Measurements from ENCODE around the gene EFCAB7.
"Not testable (repeated sequence)": the region's sequence is repeated elsewhere in the genome, so short reads cannot be mapped to it uniquely, and the experiment has no call there.

Gene EFCAB7

GRCh38 chr1:63563745-63564144, 40.4 kb downstream of the EFCAB7 start:
- no peak overlapping the region for H2AFZ ChIP-seq (ENCODE audit: low read depth, low read length)
- TF ChIP-seq CTCF (IDR thresholded peaks at IDR 0.05; ENCODE audit: borderline replicate concordance, extremely low read depth, low read length, poor library complexity, severe bottlenecking), result no peak
- TF ChIP-seq EZH2 (IDR thresholded peaks at IDR 0.05; ENCODE audit: borderline replicate concordance, low read depth, low read length, severe bottlenecking), result no peak
- ATAC-seq (ENCODE audit: insufficient read depth, low read depth) (no peak), DNase-seq (no peak)
- no peaks in the 10 kb centered on the region for H4K20me1 ChIP-seq (ENCODE audit: insufficient read depth, low read length)
- no peaks in the 10 kb centered on the region for H3K4me1 ChIP-seq (ENCODE audit: insufficient read depth, low read length)
- no peak overlapping the region for H3K27ac ChIP-seq (ENCODE audit: low read length)
- H3K4me3 ChIP-seq (ENCODE audit: low read depth in 1 of 2, low read length in 2 of 2), result no peak overlapping the region
- H3K4me2 ChIP-seq (ENCODE audit: insufficient read depth, low read length), result no peak overlapping the region
- H3K27me3 ChIP-seq (ENCODE audit: insufficient read depth, low read length, poor library complexity), result no peaks in the 10 kb centered on the region
- no peaks in the 10 kb centered on the region for H3K9me3 ChIP-seq (ENCODE audit: insufficient read depth, low read length, severe bottlenecking)
- no peaks in the 10 kb centered on the region for H3K79me2 ChIP-seq (ENCODE audit: insufficient read depth, low read length)
- H3K9ac ChIP-seq (ENCODE audit: low read depth, low read length), result no peak overlapping the region
- H3K36me3 ChIP-seq (ENCODE audit: insufficient read depth, low read length), result no peaks in the 10 kb centered on the region; the same call in 1 of the 2 replicates

GRCh38 chr1:63569068-63569467, 45.7 kb downstream of the EFCAB7 start:
- Histone ChIP-seq H3K79me2 (ENCODE audit: insufficient read depth, low read length) (no peaks in the 10 kb centered on the region), H3K27ac (ENCODE audit: low read length) (no peak overlapping the region), H3K4me2 (ENCODE audit: insufficient read depth, low read length) (no peak overlapping the region), H3K27me3 (ENCODE audit: insufficient read depth, low read length, poor library complexity) (no peaks in the 10 kb centered on the region), H3K9ac (ENCODE audit: low read depth, low read length) (no peak overlapping the region), H4K20me1 (ENCODE audit: insufficient read depth, low read length) (no peaks in the 10 kb centered on the region), H3K4me1 (ENCODE audit: insufficient read depth, low read length) (no peaks in the 10 kb centered on the region), H3K9me3 (ENCODE audit: insufficient read depth, low read length, severe bottlenecking) (no peaks in the 10 kb centered on the region), H3K36me3 (ENCODE audit: insufficient read depth, low read length) (no peaks in the 10 kb centered on the region), H2AFZ (ENCODE audit: low read depth, low read length) (no peak overlapping the region), H3K4me3 (ENCODE audit: low read depth in 1 of 2, low read length in 2 of 2) (no peak overlapping the region)
- ATAC-seq (ENCODE audit: insufficient read depth, low read depth), result no peak
- no peak for DNase-seq
- no peak for TF ChIP-seq CTCF (IDR thresholded peaks at IDR 0.05; ENCODE audit: borderline replicate concordance, extremely low read depth, low read length, poor library complexity, severe bottlenecking)
- no peak for TF ChIP-seq EZH2 (IDR thresholded peaks at IDR 0.05; ENCODE audit: borderline replicate concordance, low read depth, low read length, severe bottlenecking)

GRCh38 chr1:63569640-63570316, 46.5 kb downstream of the EFCAB7 start:
- H3K4me1 ChIP-seq (ENCODE audit: insufficient read depth, low read length), result no peaks in the 10 kb centered on the region
- no peaks in the 10 kb centered on the region for H3K36me3 ChIP-seq (ENCODE audit: insufficient read depth, low read length)
- no peak overlapping the region for H3K4me3 ChIP-seq (ENCODE audit: low read depth in 1 of 2, low read length in 2 of 2)
- H2AFZ ChIP-seq (ENCODE audit: low read depth, low read length), result no peak overlapping the region
- no peaks in the 10 kb centered on the region for H3K9me3 ChIP-seq (ENCODE audit: insufficient read depth, low read length, severe bottlenecking)
- no peaks in the 10 kb centered on the region for H3K79me2 ChIP-seq (ENCODE audit: insufficient read depth, low read length)
- no peaks in the 10 kb centered on the region for H4K20me1 ChIP-seq (ENCODE audit: insufficient read depth, low read length)
- no peaks in the 10 kb centered on the region for H3K27me3 ChIP-seq (ENCODE audit: insufficient read depth, low read length, poor library complexity)
- H3K9ac ChIP-seq (ENCODE audit: low read depth, low read length), result no peak overlapping the region
- DNase-seq, result no peak
- no peak overlapping the region for H3K4me2 ChIP-seq (ENCODE audit: insufficient read depth, low read length)
- ATAC-seq (ENCODE audit: insufficient read depth, low read depth), result no peak
- TF ChIP-seq CTCF (IDR thresholded peaks at IDR 0.05; ENCODE audit: borderline replicate concordance, extremely low read depth, low read length, poor library complexity, severe bottlenecking), result no peak
- TF ChIP-seq EZH2 (IDR thresholded peaks at IDR 0.05; ENCODE audit: borderline replicate concordance, low read depth, low read length, severe bottlenecking), result no peak
- no peak overlapping the region for H3K27ac ChIP-seq (ENCODE audit: low read length)

- not testable (repeated sequence) for H3K9me3 ChIP-seq (ENCODE audit: insufficient read depth, low read length, severe bottlenecking); H3K36me3 ChIP-seq (ENCODE audit: insufficient read depth, low read length); H3K4me2 ChIP-seq (ENCODE audit: insufficient read depth, low read length); H3K9ac ChIP-seq (ENCODE audit: low read depth, low read length); ATAC-seq (ENCODE audit: insufficient read depth, low read depth); H4K20me1 ChIP-seq (ENCODE audit: insufficient read depth, low read length); H3K27me3 ChIP-seq (ENCODE audit: insufficient read depth, low read length, poor library complexity); H3K27ac ChIP-seq (ENCODE audit: low read length); H3K4me1 ChIP-seq (ENCODE audit: insufficient read depth, low read length); DNase-seq; H3K79me2 ChIP-seq (ENCODE audit: insufficient read depth, low read length); H2AFZ ChIP-seq (ENCODE audit: low read depth, low read length); H3K4me3 ChIP-seq (ENCODE audit: low read depth in 1 of 2, low read length in 2 of 2)
Observed at GRCh38 chr1:63572686-63573085, 49.4 kb downstream of the EFCAB7 start.

GRCh38 chr1:63574203-63574796, 51.0 kb downstream of the EFCAB7 start:
- H3K9ac ChIP-seq (ENCODE audit: low read depth, low read length); H4K20me1 ChIP-seq (ENCODE audit: insufficient read depth, low read length); H3K4me3 ChIP-seq (ENCODE audit: low read depth in 1 of 2, low read length in 2 of 2); H2AFZ ChIP-seq (ENCODE audit: low read depth, low read length); DNase-seq; H3K27ac ChIP-seq (ENCODE audit: low read length); H3K4me1 ChIP-seq (ENCODE audit: insufficient read depth, low read length); H3K36me3 ChIP-seq (ENCODE audit: insufficient read depth, low read length); H3K79me2 ChIP-seq (ENCODE audit: insufficient read depth, low read length); H3K9me3 ChIP-seq (ENCODE audit: insufficient read depth, low read length, severe bottlenecking); ATAC-seq (ENCODE audit: insufficient read depth, low read depth); H3K4me2 ChIP-seq (ENCODE audit: insufficient read depth, low read length); H3K27me3 ChIP-seq (ENCODE audit: insufficient read depth, low read length, poor library complexity): not testable (repeated sequence)

Measured in DND-41 (cell line).